Neural progenitor cell (in vitro differentiated cells): ENCODE results near the gene TMEM106B.

Experiments used
- CTCF ChIP-seq: fragments of 200-600 bp; sonication (generic); IDR thresholded peaks from 2 replicates; pipeline ENCODE4 v1.5.1; 2017; ENCODE audit warnings: antibody characterized with exemption, mild to moderate bottlenecking
- EZH2 ChIP-seq: fragments of 200-600 bp; sonication (generic); IDR thresholded peaks from 2 replicates; pipeline ENCODE4 v1.6.1; 2017; ENCODE audit warnings: antibody characterized with exemption, mild to moderate bottlenecking, moderate library complexity

DNA sequence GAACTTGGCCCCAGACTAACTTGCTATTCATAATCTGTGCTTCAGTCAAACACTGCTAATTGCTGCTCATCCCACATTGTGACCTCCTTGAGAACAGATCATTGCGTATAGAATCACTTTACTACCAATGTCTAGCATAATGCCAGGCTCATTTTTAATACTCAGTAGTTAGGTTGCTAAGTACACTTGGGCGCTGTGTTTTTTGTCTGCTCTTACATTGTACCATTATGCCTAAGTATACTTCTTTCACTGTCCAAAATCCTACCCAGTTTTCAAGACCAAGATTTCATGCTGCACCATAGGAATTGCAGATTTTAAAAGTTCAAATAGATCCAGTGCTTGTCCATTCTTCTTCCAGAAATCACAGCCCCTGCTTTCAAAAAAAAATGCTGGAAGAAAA lies 32.8 kb upstream of the TMEM106B start:
- TF ChIP-seq EZH2 (no peak), CTCF (no peak)
